GM21390 (cell line): ENCODE measurements around the gene JADE3.

ENCODE experiments used
- ATAC-seq: cut with Tn5 transposase; IDR thresholded peaks from one replicate; pipeline ENCODE4 v1.9.1; 2021; ENCODE audit not compliant: unreplicated experiment

JADE3 gene

DNA sequence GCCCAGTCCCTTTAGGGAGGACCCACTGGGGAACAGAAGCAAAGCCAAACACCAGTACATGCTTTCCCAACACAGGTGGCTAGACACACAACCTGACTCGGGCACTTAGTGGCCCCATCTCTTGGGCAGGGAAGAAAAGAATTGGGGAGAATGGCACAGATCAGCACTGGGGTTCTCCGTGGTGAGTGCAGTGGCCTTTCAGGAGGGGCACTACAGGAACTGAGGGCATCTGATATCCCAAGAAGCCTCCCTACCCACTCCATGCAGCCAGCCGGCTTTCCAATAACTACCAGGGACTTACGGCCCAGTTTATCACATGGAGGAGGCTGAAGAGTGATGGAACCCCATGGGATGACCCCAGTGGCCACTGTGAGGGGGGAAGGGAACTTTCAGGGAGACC is 189.0 kb downstream of the JADE3 start:
- ATAC-seq = no peak
